ENCODE data around the gene TDG.

DNA sequence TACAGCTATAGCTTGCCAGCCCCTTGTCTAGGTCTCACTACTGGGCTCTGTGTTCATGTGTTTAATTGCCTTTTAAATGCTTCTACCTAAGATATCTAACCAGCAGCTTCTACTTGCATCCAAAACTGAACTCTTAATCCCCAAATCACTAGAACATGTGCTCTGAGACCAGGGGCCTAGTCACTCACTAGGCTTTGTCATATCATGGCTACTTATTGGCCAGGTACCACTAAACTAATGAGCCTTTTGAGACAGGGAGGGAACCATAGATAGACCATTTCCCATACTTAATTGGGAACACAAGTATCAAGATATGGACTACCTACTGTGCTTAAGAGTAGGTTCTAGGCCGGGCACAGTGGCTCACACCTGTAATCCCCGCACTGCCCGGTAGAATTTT is 29.0 kb upstream of the TDG start:
- TF ChIP-seq EP300 (IDR thresholded peaks at IDR 0.05) (no peak), POLR2A (IDR thresholded peaks at IDR 0.05) (no peak)
- TF ChIP-seq, protein P1, sequence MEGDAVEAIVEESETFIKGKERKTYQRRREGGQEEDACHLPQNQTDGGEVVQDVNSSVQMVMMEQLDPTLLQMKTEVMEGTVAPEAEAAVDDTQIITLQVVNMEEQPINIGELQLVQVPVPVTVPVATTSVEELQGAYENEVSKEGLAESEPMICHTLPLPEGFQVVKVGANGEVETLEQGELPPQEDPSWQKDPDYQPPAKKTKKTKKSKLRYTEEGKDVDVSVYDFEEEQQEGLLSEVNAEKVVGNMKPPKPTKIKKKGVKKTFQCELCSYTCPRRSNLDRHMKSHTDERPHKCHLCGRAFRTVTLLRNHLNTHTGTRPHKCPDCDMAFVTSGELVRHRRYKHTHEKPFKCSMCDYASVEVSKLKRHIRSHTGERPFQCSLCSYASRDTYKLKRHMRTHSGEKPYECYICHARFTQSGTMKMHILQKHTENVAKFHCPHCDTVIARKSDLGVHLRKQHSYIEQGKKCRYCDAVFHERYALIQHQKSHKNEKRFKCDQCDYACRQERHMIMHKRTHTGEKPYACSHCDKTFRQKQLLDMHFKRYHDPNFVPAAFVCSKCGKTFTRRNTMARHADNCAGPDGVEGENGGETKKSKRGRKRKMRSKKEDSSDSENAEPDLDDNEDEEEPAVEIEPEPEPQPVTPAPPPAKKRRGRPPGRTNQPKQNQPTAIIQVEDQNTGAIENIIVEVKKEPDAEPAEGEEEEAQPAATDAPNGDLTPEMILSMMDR (IDR thresholded peaks at IDR 0.05) = no peak

All from upper lobe of left lung (tissue), 4 donors.